ENCODE measurements around the gene CHAMP1. TPM values are rescaled to one million over a fixed set of nuclear protein-coding genes. Genes with fewer than 3 reads are reported as not detected.
"Not testable (repeated sequence)": the region's sequence is repeated elsewhere in the genome, so short reads cannot be mapped to it uniquely, and the experiment has no call there.

Gene CHAMP1
- total RNA-seq, 1 donor from 2014 or later, result 18.8 TPM

DNA sequence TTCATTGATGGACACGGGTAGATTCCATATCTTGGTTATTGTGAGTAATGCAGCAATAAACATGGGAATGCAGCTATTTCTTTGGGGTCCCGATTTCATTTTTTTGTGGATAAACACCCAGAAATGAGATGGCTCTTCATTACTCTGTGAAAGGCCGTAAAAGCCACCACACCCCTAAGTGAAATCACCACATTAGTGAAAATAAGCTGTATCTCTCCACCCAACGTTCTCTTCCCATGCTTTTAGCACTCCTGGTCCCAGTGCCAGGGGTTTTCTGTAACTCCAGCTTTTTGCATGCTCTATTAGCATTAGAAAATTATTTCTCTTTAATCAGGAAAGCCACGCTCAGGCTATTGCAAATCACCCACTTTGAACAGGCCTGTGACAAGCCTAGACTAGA, 15.8 kb downstream of the CHAMP1 start:
- DNase-seq (ENCODE audit: low spot score), result no peak

DNA sequence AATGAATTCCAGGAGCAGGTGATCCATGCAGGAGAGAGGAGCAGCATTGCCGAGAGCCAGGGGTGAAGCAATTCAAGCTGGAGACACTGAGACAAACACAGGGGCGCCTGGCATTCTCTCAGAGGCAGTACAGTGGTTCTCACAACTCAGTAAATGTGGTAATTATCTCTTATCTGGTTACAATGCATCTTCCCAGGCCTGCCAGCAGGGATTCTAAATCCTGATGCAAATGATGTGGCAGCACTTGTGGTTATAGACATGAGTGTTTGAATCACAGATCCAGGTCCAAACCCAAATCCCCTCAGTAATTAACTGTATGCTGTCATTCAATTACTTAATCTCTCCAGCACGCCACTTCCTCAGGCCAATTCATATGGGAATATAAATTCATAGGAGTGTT, 19.6 kb downstream of the CHAMP1 start:
- DNase-seq (ENCODE audit: low spot score), result not testable (repeated sequence)

DNA sequence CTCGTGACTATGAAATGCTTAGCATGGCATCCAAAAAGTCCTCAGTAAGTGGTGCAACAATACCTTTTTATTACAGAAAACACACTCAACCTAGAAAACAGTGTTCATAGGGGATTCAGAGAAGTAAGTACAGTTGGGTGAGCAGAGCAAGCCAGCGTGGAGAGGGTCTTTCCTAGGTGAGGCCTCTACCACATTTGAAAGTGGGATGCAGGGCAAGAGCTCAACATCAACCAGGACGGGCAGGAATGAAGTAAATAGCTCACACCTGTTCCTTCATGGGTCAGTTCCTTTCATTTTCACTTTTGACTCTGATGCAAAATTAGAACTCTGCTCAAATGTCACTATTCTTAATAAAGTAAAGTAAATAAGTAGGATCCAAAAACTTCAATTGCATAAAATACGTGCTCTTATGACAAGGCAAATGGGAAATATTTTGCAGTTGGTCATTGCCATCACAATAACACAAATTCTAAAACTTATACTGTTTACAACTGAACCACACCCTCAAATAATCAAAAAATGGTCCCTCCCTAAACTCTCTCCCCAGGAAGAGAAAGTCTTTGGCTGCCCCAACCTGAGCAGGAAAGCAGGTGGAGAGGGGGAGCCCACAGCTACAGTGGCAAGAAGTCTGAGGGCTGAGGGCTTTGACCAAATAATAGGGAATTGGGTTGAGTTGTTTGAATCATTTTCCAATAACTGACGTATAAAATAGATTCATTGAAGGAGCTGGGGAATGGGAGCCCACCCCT, 20.2 kb downstream of the CHAMP1 start:
- no peak for DNase-seq (ENCODE audit: low spot score)

DNA sequence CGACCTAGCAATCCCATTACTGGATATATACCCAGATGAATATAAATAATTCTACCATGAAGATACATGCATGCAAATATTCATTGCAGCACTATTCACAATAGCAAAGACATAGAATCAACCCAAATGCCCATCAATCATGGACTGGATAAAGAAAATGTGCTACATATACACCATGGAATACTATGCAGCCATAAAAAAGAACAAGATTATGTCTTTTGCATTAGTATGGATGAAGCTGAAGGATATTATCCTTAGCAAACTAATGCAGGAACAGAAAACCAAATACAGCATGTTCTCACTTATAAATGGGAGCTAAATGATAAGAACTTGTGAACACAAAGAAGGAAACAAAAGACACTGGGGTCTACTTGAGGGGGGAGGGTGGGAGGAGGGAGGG, 22.2 kb downstream of the CHAMP1 start:
- not testable (repeated sequence) for DNase-seq (ENCODE audit: low spot score)

DNA sequence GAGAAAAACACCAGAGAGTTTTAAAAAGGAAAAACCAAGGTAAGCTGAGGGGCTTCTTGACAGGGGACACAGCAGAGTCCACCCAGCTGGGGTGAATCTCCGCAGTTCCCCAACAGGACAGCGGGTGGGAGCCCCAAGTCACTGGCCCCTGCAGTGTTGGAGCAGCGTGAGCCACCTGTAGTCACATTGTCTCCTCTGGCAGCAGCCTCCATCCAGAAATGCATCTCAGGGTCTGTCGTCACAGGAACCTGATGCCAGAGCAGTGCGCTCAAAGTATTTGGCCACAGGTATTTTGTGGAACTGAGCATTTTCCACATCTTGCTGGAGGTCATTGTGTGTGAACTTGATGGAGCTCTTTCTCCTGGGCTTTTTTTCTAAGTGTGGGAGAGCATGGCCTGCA, 24.7 kb downstream of the CHAMP1 start:
- no peak for DNase-seq (ENCODE audit: low spot score)

DNA sequence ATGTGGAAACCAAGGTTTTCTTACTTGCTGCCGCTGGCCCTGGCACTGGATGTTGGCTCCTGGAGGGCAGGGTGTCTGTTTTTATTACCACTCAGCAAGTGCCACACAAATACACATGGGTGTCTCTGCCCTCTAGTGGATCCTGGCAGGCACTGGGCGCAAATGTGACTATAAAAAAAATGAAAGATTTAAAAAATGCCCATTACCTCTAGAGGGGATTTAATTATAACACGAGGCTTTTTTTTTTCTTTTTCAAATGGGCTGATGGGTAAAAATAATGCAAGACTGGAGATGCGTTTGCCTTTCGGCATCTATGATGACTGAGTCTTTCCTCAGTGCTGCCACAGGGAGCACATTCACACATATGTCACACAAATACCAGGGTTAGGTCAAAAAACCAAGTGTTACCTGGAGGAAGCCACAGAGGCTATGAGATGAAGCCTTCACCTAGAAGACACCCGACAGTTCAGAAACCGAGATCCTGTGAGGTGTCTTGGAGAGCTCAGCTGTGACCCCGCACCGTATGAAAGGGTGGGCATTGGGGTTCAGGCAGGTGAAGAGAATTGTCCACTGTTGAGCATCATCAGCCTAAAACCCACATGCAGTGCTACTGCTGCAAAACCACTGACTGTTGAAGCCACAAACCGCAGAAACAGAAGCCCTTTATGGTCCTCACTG, 25.7 kb downstream of the CHAMP1 start:
- DNase-seq (ENCODE audit: low spot score), result no peak

DNA sequence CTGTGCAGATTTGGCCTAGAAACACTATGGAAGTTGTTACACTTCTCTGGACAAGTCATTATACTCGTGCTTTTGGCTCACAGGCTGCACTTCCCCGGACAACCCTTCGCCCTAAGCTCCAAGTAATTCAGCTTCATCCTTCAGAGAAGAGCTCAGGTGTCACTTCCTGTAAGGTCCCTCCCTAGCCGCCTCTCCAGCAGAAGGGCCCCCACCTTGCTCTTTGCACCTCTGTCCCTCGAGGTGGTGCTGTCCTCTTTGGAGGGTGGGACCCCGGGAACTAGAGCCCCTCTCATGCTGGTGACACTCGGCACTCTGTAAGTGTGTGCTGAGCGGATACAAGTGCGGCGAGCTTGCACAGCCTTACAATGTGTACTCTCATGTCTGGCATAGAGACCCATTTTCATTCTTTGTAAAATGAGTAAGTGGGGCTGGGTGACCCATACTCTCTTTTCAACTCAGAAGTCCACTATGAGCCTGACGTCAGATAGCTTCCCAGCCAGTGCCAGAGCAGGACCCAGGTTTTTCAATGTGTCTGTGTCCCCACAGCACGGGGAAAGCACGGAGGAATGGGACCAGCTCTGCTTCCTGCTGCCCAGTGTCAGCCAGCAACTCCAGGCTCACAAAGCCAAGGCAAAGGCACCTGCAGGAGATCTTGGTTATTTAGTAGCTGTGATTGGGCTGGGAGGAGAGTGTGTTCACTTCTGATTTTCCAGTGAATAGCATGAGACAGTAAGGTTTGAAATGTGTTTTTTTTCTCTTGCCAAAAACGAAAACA, 26.9 kb downstream of the CHAMP1 start:
- no peak for DNase-seq (ENCODE audit: low spot score)

DNA sequence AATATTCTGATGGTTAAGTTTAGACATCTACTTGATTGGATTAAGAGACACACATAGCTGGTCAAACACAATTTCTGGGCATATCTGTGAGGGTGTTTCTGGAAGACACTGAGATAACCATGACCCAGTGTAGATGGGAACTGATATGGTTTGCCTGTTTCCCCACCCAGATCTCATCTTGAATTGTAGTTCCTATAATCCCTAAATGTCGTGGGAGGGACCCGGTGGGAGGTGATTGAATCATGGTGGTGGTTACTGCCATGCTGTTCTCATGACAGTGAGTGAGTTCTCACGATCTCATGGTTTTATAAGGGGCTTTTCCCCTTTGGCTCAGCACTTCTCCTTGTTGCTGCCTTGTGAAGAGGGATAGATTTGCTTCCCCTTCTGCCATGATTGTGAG, 33.0 kb downstream of the CHAMP1 start:
- DNase-seq (ENCODE audit: low spot score), result not testable (repeated sequence)

DNA sequence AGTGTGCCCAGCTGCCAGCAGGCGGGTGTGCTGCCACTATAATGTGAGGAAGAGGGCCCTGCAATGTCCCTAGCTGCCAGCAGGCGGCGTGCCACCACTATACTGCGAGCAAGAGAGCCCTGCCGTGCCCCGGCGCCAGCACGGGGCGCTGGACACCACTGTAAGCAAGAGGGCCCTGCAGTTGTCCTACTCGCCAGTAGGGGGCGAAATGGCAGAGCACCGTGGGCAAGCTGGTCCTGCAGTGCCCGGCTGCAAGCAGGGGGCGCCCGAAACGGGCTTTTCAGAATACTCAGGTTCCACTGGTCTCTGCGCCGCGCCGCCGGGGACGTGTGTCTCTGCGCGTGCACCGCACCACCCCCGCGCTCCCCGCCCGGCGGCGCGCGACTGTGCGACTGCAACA, 38.5 kb downstream of the CHAMP1 start:
- not testable (repeated sequence) for DNase-seq (ENCODE audit: low spot score)

DNA sequence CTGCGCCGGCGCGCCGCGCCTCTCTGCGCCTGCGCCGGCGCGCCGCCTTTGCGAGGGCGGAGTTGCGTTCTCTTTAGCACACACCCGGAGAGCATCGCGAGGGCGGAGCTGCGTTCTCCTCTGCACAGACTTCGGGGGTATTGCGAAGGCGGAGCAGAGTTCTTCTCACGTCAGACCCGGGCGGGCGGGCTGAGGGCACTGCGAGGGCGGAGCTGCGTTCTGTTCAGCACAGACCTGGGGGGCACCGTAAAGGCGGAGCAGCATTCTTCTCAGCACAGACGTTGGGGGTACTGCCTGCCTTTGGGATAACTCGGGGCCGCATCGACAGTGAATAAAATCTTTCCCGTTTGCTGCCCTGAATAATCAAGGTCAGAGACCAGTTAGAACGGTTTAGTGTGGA, 39.1 kb downstream of the CHAMP1 start:
- DNase-seq (ENCODE audit: low spot score), result not testable (repeated sequence)

Small RNAs within 50 kb of the gene (microRNA-seq; reads per million reads assigned to microRNA genes)
- gene MIR4502 (ENCODE audit: borderline number of aligned reads), result not detected

Other genes with a start within 250 kb of the CHAMP1 start
- 102 TPM for gene RASA3, start 181.9 kb upstream of the CHAMP1 start, total RNA-seq
- gene CFAP97D2, start 135.2 kb upstream of the CHAMP1 start, total RNA-seq, result not detected
- gene CDC16, start 79.6 kb upstream of the CHAMP1 start, total RNA-seq, result 70.0 TPM
- gene UPF3A, start 32.9 kb upstream of the CHAMP1 start, total RNA-seq, result 39.6 TPM

All from mesenteric fat pad (tissue), 1 donor.